NB4 (cell line): ENCODE measurements around the gene PPP1CA.

Experiments used
- MYC ChIP-seq: IDR thresholded peaks from 2 replicates; pipeline ENCODE4 v1.6.1; 2011; ENCODE audit warnings: low read depth, low read length
- POLR2A ChIP-seq: IDR thresholded peaks from 2 replicates; pipeline ENCODE4 v1.6.1; 2011; ENCODE audit warnings: mild to moderate bottlenecking; ENCODE audit not compliant: insufficient read length; ENCODE audit errors: extremely low read depth
- TF ChIP-seq, protein P1 (sequence below): IDR thresholded peaks from one replicate; pipeline ENCODE4 v1.5.1; 2012; ENCODE audit warnings: low read depth, low read length
- TF ChIP-seq, protein P2 (sequence below): IDR thresholded peaks from 2 replicates; pipeline ENCODE4 v1.6.1; 2011; ENCODE audit warnings: low read depth, low read length

DNA sequence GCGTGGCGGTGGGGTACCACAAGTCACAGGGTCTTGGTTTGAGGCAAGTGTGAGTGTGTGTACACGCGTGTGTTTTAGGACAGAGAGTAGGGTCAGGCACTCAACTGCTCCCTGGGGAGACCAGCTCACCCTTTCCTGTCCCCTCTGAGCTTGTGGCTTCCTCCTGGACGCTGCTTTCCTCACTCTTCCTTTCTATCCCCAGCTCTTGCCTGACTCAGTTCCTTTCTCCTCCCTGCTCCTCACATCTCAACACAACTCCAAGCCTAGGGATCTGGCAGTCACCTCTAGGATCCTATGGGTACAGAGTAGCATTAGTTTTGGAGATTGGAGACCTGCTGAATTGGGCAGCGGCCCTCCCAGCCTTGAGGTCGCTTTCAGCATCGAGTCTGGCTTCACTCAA, 32.4 kb downstream of the PPP1CA start:
- TF ChIP-seq, protein P1, sequence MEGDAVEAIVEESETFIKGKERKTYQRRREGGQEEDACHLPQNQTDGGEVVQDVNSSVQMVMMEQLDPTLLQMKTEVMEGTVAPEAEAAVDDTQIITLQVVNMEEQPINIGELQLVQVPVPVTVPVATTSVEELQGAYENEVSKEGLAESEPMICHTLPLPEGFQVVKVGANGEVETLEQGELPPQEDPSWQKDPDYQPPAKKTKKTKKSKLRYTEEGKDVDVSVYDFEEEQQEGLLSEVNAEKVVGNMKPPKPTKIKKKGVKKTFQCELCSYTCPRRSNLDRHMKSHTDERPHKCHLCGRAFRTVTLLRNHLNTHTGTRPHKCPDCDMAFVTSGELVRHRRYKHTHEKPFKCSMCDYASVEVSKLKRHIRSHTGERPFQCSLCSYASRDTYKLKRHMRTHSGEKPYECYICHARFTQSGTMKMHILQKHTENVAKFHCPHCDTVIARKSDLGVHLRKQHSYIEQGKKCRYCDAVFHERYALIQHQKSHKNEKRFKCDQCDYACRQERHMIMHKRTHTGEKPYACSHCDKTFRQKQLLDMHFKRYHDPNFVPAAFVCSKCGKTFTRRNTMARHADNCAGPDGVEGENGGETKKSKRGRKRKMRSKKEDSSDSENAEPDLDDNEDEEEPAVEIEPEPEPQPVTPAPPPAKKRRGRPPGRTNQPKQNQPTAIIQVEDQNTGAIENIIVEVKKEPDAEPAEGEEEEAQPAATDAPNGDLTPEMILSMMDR: no peak
- TF ChIP-seq, protein P2, sequence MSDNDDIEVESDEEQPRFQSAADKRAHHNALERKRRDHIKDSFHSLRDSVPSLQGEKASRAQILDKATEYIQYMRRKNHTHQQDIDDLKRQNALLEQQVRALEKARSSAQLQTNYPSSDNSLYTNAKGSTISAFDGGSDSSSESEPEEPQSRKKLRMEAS: no peak
- TF ChIP-seq POLR2A (no peak), MYC (no peak)
